Liver (tissue), 3 donors: Measurements from ENCODE around the gene SH2D3A.

Experiments
- ATF3 ChIP-seq: IDR thresholded peaks from 2 replicates; pipeline ENCODE4 v1.6.1; 2016; ENCODE audit warnings: antibody characterized with exemption
- CTCF ChIP-seq: fragments of 150-350 bp; IDR thresholded peaks from 2 replicates; pipeline ENCODE4 v1.5.1; 2017; ENCODE audit warnings: improper control_type of control experiment, low read depth, low read length; ENCODE audit not compliant: missing input control
- MAX ChIP-seq: IDR thresholded peaks from 2 replicates; pipeline ENCODE4 v1.6.1; 2016; ENCODE audit warnings: antibody characterized with exemption
- RAD21 ChIP-seq, 2 donors: IDR thresholded peaks; 2 replicates each; pipeline ENCODE4 v1.6.1; 2016; ENCODE audit warnings: antibody characterized with exemption in 2 of 2, mild to moderate bottlenecking in 2 of 2
- REST ChIP-seq: IDR thresholded peaks from 2 replicates; pipeline ENCODE4 v1.6.1; 2016; ENCODE audit warnings: antibody characterized with exemption, mild to moderate bottlenecking
- RXRA ChIP-seq, 2 donors: IDR thresholded peaks; 2 replicates each; pipeline ENCODE4 v1.6.1; 2017 to 2018; ENCODE audit warnings: antibody characterized with exemption in 2 of 2, mild to moderate bottlenecking in 1 of 2
- SP1 ChIP-seq: IDR thresholded peaks from 2 replicates; pipeline ENCODE4 v1.6.1; 2018; ENCODE audit warnings: antibody characterized with exemption, mild to moderate bottlenecking
- TAF1 ChIP-seq: conservative IDR thresholded peaks from 2 replicates; pipeline ENCODE4 v1.6.1; 2016; ENCODE audit warnings: antibody characterized with exemption, mild to moderate bottlenecking
- YY1 ChIP-seq: IDR thresholded peaks from 2 replicates; pipeline ENCODE4 v1.6.1; 2016; ENCODE audit warnings: antibody characterized with exemption, mild to moderate bottlenecking
- ZBTB33 ChIP-seq: IDR thresholded peaks from 2 replicates; pipeline ENCODE4 v1.6.1; 2016; ENCODE audit warnings: antibody characterized with exemption
- donor health status: healthy.
- donor health status: healthy.

- no peak for TF ChIP-seq MAX
- TF ChIP-seq CTCF = no peak
- no peak for TF ChIP-seq TAF1
- no peak for TF ChIP-seq REST
- no peak for TF ChIP-seq SP1
- no peak for TF ChIP-seq RAD21 (IDR thresholded peaks at IDR 0.05)
- no peak for TF ChIP-seq RXRA (IDR thresholded peaks at IDR 0.05)
- TF ChIP-seq ZBTB33 = no peak
- no peak for TF ChIP-seq ATF3
- no peak for TF ChIP-seq YY1
Observed at GRCh38 chr19:6808494-6808893, 41.3 kb upstream of the SH2D3A start.
